Activated CD8-positive, alpha-beta T cell treated with anti-CD3 and anti-CD28 coated beads, Interleukin-2, amount 10 ng/mL, durations not matched to agents 7 days and 5 days (primary cell): ENCODE data around the gene EIF2D. TPM values are rescaled to one million over a fixed set of nuclear protein-coding genes. Genes with fewer than 3 reads are reported as not detected.
A peak's percentile ranks its signal among the peaks of the same experiment; 100 is the strongest.

Experiments
- ATAC-seq: fragments of 150-1000 bp; cut with Tn5 transposase; one replicate; pipeline ENCODE4 v1.10.0; 2021; ENCODE audit warnings: moderate library complexity
- CTCF ChIA-PET: fragments of 350-600 bp; sonication (Branson Sonifier 250); formaldehyde crosslinking; loops from one replicate; lab custom pipeline; 2021; ENCODE audit warnings: antibody characterized with exemption; lab: Charles Lee
- POLR2A ChIA-PET: fragments of 350-600 bp; sonication (Branson Sonifier 250); formaldehyde crosslinking; loops from one replicate; lab custom pipeline; 2021; ENCODE audit warnings: antibody characterized with exemption; lab: Charles Lee
- DNase-seq: peaks from one replicate; pipeline ENCODE4 v3.0.0-alpha.2; 2020
- H3K27ac Mint-ChIP-seq: one replicate; pipeline ENCODE4 v1.8.0; 2021; ENCODE audit warnings: mild to moderate bottlenecking, mixed read lengths
- H3K27me3 Mint-ChIP-seq: one replicate; pipeline ENCODE4 v1.8.0; 2021; ENCODE audit warnings: low read depth, mixed read lengths
- H3K36me3 Mint-ChIP-seq: one replicate; pipeline ENCODE4 v1.8.0; 2021; ENCODE audit warnings: low read depth, mixed read lengths
- H3K4me1 Mint-ChIP-seq: one replicate; pipeline ENCODE4 v1.8.0; 2021; ENCODE audit warnings: low read depth, mixed read lengths
- H3K4me3 Mint-ChIP-seq: one replicate; pipeline ENCODE4 v1.8.0; 2021; ENCODE audit warnings: mild to moderate bottlenecking, mixed read lengths
- H3K9me3 Mint-ChIP-seq: one replicate; pipeline ENCODE4 v1.8.0; 2022; ENCODE audit warnings: mixed read lengths; ENCODE audit not compliant: insufficient read depth
- total RNA-seq, 2 experiments: library from RNA; stranded (reverse); gene quantifications; one replicate each; pipeline ENCODE4 v1.2.3, GENCODE V29; 2021

EIF2D gene
- total RNA-seq, 2 experiments from 2014 or later, result 41.6 to 45.1 TPM

GRCh38 chr1:206557636-206558473, 54.4 kb downstream of the EIF2D start:
- Mint-ChIP-seq H3K9me3 (no peaks in the 10 kb centered on the region), H3K27me3 (no peaks in the 10 kb centered on the region), H3K36me3 (peaks cover 53% of the 10 kb centered on the region), H3K4me1 (peaks cover 67% of the 10 kb centered on the region), H3K4me3 (peak overlapping the region; percentile 86), H3K27ac (peak overlapping the region; percentile 82)
- CTCF ChIA-PET, result interaction anchor here (0.9 to 23.3 kb wide), 6 partner anchors 9 to 54 kb away, joined by 3 to 728 read pairs (median 4); partner anchors contain the start of gene EIF2D
- DNase-seq (peak; percentile 55), ATAC-seq (no peak)
- POLR2A ChIA-PET, result interaction anchor here (1.7 to 11.9 kb wide), 5 partner anchors 9 to 88 kb away, joined by 6 to 276 read pairs (median 10); partner anchors contain the start of gene IKBKE

GRCh38 chr1:206556750-206557635, 55.3 kb downstream of the EIF2D start:
- Mint-ChIP-seq H3K36me3 (peaks cover 45% of the 10 kb centered on the region), H3K4me3 (peak overlapping the region; percentile 86)

DNA sequence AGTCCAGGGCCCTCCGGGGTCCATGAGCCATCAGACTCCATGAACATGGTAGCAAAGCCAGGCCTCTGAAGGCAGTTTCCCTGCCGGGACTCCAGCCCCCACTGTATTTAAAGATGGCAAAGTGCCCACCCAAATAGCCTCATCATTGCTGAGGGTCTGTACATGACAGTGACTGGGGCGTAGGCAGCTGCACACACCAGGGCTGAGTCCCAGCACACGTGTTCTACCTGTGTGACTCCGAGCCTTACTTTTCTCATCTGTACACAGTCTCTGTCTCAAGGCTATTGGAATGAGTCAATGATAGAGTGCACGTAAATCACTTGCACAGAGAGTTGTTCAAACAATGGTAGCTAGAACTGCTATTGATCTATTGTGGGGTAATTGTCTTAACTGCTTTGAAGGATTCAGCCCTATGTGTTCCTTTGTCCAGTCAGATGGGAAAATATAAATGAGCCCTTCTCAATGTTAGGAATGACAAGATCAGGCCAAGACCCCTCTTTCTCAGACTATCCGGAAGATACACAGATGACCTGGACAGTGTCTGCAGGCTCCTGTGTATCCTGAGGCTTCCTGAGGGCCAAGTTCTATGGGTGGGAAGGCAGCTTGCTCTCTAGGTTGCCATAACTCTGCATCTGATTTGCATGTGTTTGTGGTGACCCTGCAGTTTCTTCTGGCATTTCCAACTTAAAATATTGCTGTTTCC, 56.1 kb downstream of the EIF2D start:
- Mint-ChIP-seq H3K27ac (peak overlapping the region; percentile 82), H3K9me3 (no peaks in the 10 kb centered on the region), H3K36me3 (peaks cover 37% of the 10 kb centered on the region), H3K4me1 (peaks cover 67% of the 10 kb centered on the region), H3K27me3 (no peaks in the 10 kb centered on the region), H3K4me3 (peak overlapping the region; percentile 86)
- no peak for DNase-seq
- ChIA-PET POLR2A (interaction anchor here (0.8 to 11.9 kb wide), 7 partner anchors 8 to 86 kb away, joined by 3 to 276 read pairs (median 6); partner anchors contain the start of gene IKBKE), CTCF (interaction anchor here (1.1 to 23.3 kb wide), 17 partner anchors 8 to 765 kb away, joined by 3 to 728 read pairs (median 4); partner anchors contain the start of genes CD55, EIF2D, IKBKE and RASSF5)
- ATAC-seq, result peak; percentile 21

More at GRCh38 chr1:206556750-206557635, 55.3 kb downstream of the EIF2D start:
- DNase-seq, result peak; percentile 95
- ATAC-seq, result peak; percentile 71
- ChIA-PET CTCF (interaction anchor here (1.4 to 23.3 kb wide), 9 partner anchors 7 to 209 kb away, joined by 4 to 728 read pairs (median 12); partner anchors contain the start of gene EIF2D), POLR2A (interaction anchor here (0.8 to 11.9 kb wide), 9 partner anchors 9 to 87 kb away, joined by 3 to 276 read pairs (median 8); partner anchors contain the start of gene IKBKE)
- no peaks in the 10 kb centered on the region for H3K27me3 Mint-ChIP-seq
- H3K4me1 Mint-ChIP-seq, result peaks cover 67% of the 10 kb centered on the region
- H3K9me3 Mint-ChIP-seq, result no peaks in the 10 kb centered on the region
- H3K27ac Mint-ChIP-seq, result peak overlapping the region; percentile 82

- Mint-ChIP-seq H3K27ac (peak overlapping the region; percentile 82), H3K4me3 (peak overlapping the region; percentile 86), H3K4me1 (peaks cover 65% of the 10 kb centered on the region), H3K36me3 (peaks cover 30% of the 10 kb centered on the region), H3K9me3 (no peaks in the 10 kb centered on the region), H3K27me3 (no peaks in the 10 kb centered on the region)
- ChIA-PET POLR2A (interaction anchor here (1.0 to 11.9 kb wide), 6 partner anchors 8 to 86 kb away, joined by 4 to 276 read pairs (median 9); partner anchors contain the start of gene IKBKE), CTCF (interaction anchor here (1.0 to 23.3 kb wide), 18 partner anchors 9 to 766 kb away, joined by 3 to 728 read pairs (median 4); partner anchors contain the start of genes CD55, EIF2D, IKBKE and RASSF5)
- no peak for ATAC-seq
- peak; percentile 51 for DNase-seq
These were observed 56.8 kb downstream of the EIF2D start for GRCh38 chr1:206555473-206555935.

DNA sequence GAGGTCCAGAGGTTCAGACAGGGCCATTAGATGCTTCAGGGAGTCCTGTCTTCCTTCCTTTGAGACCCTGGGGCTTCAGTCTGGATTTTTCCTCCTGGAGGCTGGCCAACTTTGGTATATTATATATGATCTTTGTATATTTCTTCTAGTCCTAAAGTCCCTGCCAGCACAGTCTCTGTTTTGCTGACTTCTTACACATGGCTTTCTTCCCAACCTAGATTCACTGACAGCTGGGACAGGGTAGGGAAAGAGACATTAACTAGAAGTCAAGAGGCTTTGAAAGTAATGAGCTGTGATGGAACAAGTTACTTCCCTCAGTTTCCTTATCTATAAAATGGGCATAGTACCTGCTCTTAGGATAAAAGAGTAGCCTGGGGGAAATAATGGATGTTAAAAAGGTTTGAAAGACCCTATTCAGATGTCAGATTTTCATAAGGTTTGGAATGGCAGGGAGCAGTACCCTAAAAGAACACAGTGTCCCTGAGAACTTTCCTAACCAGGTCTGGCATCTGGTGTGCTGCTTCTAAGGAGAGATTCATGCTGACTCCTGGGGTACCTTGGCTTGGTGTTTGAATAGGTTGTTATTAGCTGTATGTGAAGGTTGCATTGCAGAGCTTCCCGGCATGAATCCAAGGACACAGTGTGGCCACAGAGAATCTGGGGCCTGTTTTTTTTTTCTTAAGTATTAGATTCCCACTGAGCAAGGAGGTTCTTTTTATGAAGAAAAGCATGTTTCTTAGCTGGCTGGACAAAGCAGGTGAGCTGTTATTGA, 57.4 kb downstream of the EIF2D start:
- ChIA-PET CTCF (interaction anchor here (0.7 to 23.3 kb wide), 21 partner anchors 10 to 766 kb away, joined by 3 to 728 read pairs (median 4); partner anchors contain the start of genes CD55, DYRK3, EIF2D and IKBKE), POLR2A (interaction anchor here (1.0 to 11.9 kb wide), 6 partner anchors 8 to 85 kb away, joined by 4 to 276 read pairs (median 9); partner anchors contain the start of gene IKBKE)
- peak overlapping the region; percentile 86 for H3K4me3 Mint-ChIP-seq
- no peaks in the 10 kb centered on the region for H3K9me3 Mint-ChIP-seq
- DNase-seq (no peak), ATAC-seq (no peak)
- peaks cover 24% of the 10 kb centered on the region for H3K36me3 Mint-ChIP-seq
- H3K27ac Mint-ChIP-seq, result peak overlapping the region; percentile 82
- no peaks in the 10 kb centered on the region for H3K27me3 Mint-ChIP-seq
- H3K4me1 Mint-ChIP-seq, result peaks cover 64% of the 10 kb centered on the region

DNA sequence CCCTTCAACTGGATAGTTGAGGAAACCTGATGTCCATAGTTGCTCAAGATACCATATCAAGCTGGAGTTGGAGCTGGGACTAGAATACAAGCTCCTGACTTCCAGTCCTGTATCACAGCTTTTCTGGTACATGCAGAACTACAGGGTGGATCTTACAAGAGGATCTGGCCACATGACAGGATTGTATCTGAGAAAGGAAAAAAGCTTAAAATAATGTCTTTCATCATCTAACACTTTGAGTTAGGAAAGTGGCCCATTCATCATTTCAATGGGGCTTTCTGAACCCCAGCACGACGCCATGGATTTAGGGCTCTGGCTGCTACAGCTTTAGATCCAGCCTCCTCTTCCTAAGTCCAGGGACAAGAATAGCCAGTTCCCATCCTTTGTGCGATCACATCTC, 58.1 kb downstream of the EIF2D start:
- H3K4me1 Mint-ChIP-seq, result peaks cover 63% of the 10 kb centered on the region
- H3K36me3 Mint-ChIP-seq, result peaks cover 17% of the 10 kb centered on the region
- CTCF ChIA-PET, result interaction anchor here (0.6 to 23.3 kb wide), 9 partner anchors 10 to 894 kb away, joined by 3 to 728 read pairs (median 4); partner anchors contain the start of gene DYRK3

DNA sequence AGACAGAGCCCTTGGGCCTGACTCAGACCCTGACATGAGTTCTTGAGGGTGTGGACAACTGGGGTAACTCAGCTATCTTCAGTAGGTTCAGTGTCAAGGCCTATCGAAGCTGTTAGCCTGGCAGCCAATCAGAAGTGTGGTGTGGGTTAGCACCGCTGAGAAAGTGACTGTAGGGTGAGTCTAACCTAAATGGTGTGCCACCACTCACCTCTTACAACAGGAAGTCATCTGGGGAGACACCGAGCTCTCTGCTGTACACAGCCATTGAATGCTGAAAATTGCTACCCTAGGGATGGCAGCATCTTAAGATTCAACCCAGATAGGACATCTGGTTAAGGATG, 60.3 kb downstream of the EIF2D start:
- CTCF ChIA-PET, result interaction anchor here (0.6 to 23.3 kb wide), 22 partner anchors 8 to 354 kb away, joined by 3 to 728 read pairs (median 5); partner anchors contain the start of genes EIF2D and IKBKE
- DNase-seq (peak; percentile 91), ATAC-seq (peak; percentile 84)
- Mint-ChIP-seq H3K27me3 (no peaks in the 10 kb centered on the region), H3K27ac (peak overlapping the region; percentile 97), H3K36me3 (peaks cover 2% of the 10 kb centered on the region), H3K4me3 (peak overlapping the region; percentile 76), H3K4me1 (peaks cover 65% of the 10 kb centered on the region), H3K9me3 (no peaks in the 10 kb centered on the region)
- POLR2A ChIA-PET, result interaction anchor here (0.7 to 11.9 kb wide), 12 partner anchors 8 to 82 kb away, joined by 3 to 276 read pairs (median 6); partner anchors contain the start of genes EIF2D and IKBKE

More for the DNA sequence above, 58.1 kb downstream of the EIF2D start:
- Mint-ChIP-seq H3K4me3 (no peak overlapping the region), H3K27ac (no peak overlapping the region), H3K9me3 (no peaks in the 10 kb centered on the region), H3K27me3 (no peaks in the 10 kb centered on the region)
- POLR2A ChIA-PET, result interaction anchor here (2.1 to 11.9 kb wide), 2 partner anchors 9 to 25 kb away, joined by 6 to 276 read pairs; no protein-coding TSS in a partner anchor
- no peak for ATAC-seq
- no peak for DNase-seq

GRCh38 chr1:206551296-206551985, 60.8 kb downstream of the EIF2D start:
- no peak for DNase-seq
- H3K4me3 Mint-ChIP-seq, result peak overlapping the region; percentile 1
- ChIA-PET CTCF (interaction anchor here (0.6 to 23.3 kb wide), 22 partner anchors 8 to 354 kb away, joined by 3 to 728 read pairs (median 5); partner anchors contain the start of genes EIF2D and IKBKE), POLR2A (interaction anchor here (1.0 to 11.9 kb wide), 10 partner anchors 9 to 82 kb away, joined by 3 to 276 read pairs (median 6); partner anchors contain the start of gene IKBKE)
- H3K9me3 Mint-ChIP-seq, result no peaks in the 10 kb centered on the region
- H3K36me3 Mint-ChIP-seq, result peaks cover 2% of the 10 kb centered on the region
- no peak for ATAC-seq
- peak overlapping the region; percentile 97 for H3K27ac Mint-ChIP-seq
- no peaks in the 10 kb centered on the region for H3K27me3 Mint-ChIP-seq
- peaks cover 63% of the 10 kb centered on the region for H3K4me1 Mint-ChIP-seq

DNA sequence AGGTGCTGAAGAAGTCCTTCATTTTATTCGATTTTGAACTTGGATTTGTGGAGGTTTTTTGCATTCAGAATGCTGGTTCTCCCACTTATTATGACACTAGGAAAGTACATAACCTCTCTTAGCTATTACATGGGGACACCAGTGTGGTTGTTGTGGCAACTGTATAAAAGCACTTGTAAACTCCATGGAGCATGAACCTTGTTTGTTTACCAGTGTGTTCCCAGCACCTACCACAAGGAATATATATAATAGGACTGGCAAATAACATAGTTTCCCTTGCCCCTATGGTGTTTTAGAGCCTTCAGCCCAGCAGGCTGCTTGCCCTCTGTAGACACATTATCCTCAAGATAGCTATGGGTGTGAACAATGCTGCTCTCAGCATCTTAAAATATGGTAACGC, 61.8 kb downstream of the EIF2D start:
- Mint-ChIP-seq H3K4me3 (no peak overlapping the region), H3K4me1 (peaks cover 56% of the 10 kb centered on the region)

More for the DNA sequence above, 61.8 kb downstream of the EIF2D start:
- H3K36me3 Mint-ChIP-seq, result no peaks in the 10 kb centered on the region
- POLR2A ChIA-PET, result interaction anchor here (1.5 to 11.9 kb wide), 3 partner anchors 10 to 43 kb away, joined by 4 to 276 read pairs (median 9); partner anchors contain the start of gene RASSF5
- H3K9me3 Mint-ChIP-seq, result no peaks in the 10 kb centered on the region
- ATAC-seq, result no peak
- no peak for DNase-seq
- H3K27ac Mint-ChIP-seq, result no peak overlapping the region
- no peaks in the 10 kb centered on the region for H3K27me3 Mint-ChIP-seq
- CTCF ChIA-PET, result interaction anchor here (1.0 to 23.3 kb wide), 10 partner anchors 10 to 117 kb away, joined by 3 to 728 read pairs (median 12); partner anchors contain the start of genes DYRK3 and EIF2D
